NCI-H82 (cell line): ENCODE measurements around the gene FAM24B.
A peak's percentile ranks its signal among the peaks of the same experiment; 100 is the strongest.
"Not testable (repeated sequence)": the region's sequence is repeated elsewhere in the genome, so short reads cannot be mapped to it uniquely, and the experiment has no call there.

ENCODE experiments used
- DNase-seq: peaks from one replicate; lab custom pipeline; 2025; lab: John Stamatoyannopoulos, UW

FAM24B gene, protein sequence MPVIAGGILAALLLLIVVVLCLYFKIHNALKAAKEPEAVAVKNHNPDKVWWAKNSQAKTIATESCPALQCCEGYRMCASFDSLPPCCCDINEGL

DNA sequence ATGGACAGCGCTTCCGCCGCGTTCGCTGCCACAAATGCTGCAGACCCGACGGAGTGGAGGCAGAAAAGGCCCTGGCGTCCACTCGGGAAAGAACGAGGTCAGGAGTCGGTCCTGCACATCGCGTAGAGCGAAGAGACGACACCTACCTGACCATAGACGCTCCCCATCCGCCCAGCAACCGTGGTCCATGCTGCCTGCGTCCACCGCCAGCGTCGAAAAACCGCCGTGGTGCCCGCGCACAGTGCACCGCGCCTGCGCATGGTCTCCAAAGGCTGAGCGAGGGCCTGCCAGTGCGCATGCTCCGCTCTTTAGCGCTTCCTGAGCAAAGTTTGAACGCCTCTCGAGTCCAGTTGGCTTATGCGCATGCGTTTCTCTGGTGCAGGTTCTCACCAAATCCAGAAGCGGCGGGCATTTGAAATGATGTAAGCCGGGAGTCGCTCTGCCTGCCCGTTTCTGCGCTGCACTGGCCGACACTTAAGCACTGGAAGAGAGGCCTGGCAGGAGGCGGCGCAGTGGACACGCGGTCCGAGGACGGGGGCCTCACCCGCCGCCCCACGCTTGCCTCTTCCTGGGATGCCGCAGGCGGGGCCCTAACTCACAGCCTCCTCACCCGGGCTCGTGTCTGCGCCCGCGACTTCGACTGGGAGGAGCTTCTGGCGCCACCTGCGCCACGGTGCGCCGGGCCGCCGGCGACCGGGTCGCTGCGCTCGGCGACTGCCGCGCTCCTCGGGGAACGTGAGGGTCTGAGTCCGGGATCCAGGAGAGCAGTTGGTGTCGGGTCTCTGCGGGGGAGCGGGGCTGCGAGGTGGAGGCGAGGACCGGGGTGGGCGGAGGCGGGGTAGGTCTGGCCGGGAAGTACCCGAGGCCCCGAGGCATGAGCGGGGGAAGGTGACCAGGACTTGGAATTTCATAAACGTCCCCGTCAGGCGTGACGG is at the start of gene FAM24B:
TSS of gene FAM24B (minus strand) at position 243 of the 935 bp plus-strand sequence. CDS start 29,066 bp downstream, outside the sequence.
- peak; percentile 98 for DNase-seq

DNA sequence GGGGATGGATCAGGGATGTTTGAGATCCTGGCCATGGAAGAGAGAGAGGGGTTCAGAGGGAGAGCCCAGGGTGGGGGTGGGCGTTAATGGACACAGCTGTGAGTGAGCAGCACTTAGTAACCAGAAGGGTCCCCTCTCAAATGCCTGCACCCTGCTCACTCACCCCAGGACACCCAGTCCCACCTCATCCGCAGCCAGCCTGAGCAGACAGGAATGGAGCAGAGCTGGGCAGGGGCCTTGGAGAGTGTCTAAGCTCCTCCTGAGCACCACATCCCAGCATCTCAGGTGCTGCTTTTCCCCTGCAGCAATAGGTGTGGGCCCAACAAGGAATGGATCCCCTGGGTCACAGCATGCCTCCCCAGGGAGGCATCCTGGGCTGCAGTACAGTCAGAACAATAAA is 36.3 kb upstream of the FAM24B start:
- DNase-seq, result no peak

DNA sequence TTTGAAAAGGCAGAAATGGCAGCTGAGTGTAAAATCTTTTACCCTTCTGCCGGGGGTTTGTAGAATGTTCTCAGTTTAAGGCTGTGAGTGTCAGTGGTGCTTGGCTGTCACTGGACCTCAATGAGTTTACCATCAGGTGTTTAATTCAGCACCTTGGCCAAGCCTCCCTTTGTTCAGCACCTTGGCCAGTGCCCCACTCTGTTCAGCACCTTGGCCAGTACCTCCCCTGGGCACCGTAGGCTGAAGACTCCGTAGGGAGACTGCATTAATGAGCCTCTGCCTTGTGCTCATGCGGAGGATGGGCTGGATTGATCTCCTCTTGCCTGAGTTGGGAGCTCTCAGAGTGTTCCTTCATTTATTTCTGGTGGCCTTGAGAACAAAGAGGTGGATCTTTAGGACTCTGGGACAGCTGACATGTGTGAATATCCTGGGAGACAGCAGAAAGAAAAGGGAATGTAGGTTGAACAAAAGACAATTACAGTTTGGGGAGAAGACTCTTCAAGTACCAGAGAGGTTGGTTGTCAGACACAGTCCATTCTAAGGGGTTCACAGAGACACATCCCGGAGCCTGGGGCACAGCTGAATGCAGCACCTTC is 32.6 kb upstream of the FAM24B start:
- no peak for DNase-seq

DNA sequence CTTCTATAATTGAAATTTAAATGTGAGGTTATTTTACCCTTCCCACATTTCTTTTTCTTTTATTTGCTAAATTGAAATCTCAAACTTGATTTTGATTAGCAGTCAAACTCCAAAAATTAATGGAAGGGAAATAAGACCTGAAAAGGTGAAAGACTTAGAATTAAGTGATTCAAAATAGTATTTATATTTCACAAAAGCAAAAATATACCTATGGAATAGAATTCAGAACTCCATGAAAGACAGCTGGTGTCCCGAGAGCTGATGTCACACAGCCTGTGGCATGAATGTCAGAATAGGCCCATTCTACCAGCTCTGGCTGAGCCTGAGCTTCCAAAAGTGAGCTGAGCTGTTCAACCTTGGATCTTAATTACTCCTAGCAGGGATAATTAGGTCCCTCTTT is 30.9 kb upstream of the FAM24B start, which contains the start of gene FAM24A:
TSS of gene FAM24A (plus strand) at position 301 of the 400 bp plus-strand sequence. CDS start 1,025 bp downstream, outside the sequence.
- DNase-seq, result no peak

DNA sequence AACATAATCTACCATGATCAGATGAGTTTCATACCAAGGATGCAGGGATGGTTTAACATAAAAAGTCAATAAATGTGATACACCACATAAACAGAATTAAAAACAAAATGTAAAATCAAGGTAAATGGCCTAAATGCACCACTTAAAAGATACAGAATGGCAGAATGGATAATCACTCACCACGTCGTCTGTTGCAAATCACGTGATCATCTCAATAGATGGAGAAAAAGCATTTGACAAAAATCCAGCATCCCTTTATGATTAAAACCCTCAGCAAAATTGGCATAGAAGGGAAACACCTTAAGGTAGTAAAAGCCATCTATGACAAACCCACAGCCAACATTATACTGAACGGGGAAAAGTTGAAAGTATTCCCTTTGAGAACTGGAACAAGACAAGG is 24.5 kb upstream of the FAM24B start:
- not testable (repeated sequence) for DNase-seq

DNA sequence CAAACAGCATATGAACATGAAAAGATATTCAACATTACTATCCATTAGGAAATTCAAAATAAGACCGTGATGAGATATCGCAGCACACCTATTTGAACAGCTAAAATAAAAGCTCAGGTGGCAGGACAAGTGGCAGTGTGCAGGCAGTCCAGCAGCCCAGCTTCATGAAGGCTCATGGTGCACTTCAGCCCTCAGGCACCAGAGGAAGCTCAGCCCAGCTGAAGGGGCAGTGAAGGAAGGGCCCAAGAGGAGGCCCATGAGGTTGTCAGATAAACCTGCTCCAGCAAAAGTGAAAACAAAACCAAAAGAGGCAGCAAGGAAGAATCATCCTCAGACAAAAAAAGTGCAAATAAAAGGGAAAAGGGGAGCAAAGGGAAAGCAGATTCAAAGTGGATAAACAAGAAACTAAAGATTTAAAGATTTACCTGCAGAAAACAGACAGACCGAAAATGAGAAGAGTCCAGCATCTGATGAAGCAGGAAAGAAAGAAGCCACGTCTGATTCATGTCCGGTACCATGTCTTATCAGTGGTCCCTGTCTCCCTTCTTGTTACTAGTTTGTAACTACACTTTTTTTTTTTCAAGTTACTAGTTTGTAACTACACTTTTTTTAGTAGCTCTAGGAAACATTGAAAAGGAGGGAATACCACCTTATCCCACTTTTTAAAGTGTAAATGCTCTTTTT is 15.0 kb upstream of the FAM24B start:
- no peak for DNase-seq

DNA sequence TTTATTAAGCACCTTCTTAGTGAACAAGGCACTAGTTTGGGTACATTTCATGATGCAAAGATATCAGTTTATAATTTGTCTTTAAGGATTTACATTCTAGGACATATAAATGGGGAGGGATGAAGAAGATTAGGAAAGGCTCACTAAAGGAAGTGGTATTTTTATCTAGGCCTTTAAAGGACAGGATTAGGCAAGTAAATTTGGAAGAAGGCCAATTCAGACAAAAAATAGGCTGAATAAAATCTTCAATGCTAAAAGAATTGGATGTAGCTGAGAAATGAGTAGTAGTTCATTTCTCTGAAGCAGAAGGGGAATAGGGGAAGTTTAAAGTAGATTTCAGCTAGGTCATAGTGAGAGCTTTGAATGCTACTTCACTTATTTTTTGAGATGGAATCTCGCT is 4.8 kb upstream of the FAM24B start:
- no peak for DNase-seq

DNA sequence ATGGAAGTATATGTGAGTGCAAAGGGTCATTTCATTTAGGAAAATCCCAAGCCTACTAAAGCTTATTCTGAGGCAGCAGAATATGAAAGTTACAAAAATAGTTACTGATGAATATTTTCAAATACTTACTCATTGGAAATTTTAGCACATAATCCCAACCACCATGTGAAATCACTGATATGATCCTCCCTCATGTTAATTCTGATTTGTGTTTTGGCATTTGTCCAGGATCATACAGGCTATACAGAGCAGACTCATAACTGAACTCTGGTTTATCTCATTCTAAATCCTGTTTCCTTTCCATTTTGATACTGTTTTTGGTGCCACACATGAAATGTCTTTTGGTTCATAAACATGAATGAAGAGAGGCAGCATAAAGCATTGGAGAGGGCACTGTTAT is 3.4 kb upstream of the FAM24B start:
- no peak for DNase-seq

DNA sequence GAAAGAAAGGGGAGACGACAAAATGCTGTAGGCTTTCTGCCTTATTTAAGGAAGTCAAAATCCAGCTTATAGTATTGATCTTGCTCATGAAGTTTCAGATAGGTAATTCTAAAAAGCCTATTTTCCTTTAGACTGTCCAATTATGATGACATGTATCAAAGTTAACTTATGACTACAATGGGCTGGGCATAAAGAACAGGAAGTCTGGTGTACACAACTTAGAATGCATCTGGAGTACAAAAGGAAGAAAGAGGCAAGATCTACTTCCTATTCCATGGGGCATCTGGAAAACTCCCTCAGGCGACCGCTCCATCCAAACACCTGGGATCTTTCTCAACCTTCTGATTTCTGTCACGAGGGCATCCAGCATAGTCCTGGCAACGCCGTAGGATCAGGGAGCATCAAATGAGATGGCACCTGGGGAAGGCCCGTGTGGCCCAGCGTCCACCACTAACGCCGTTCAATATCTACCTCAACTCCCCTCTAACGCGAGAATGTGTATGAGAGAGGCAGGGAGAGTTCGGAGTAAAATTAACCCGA is 512 bp downstream of the FAM24B start:
- peak; percentile 48 for DNase-seq

DNA sequence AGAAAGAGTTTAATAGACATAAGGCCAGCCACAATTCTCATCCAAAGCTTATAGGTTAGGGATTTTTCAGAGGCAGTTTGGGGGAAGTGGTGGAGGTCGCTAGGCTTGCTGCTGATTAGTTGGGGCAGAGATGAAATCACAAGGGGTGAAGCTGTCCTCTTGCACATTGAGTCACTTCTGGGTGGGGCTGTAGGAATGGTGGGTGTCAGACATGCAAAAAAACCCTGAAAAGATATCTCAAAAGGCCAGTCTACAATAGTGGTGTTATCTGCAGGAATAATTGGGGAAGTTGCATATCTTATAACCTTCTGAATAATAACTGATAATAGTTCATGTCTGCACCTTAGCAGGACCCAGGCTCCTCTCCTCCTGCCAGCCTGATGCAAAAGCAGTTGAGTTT is 2.1 kb downstream of the FAM24B start:
- DNase-seq, result no peak

DNA sequence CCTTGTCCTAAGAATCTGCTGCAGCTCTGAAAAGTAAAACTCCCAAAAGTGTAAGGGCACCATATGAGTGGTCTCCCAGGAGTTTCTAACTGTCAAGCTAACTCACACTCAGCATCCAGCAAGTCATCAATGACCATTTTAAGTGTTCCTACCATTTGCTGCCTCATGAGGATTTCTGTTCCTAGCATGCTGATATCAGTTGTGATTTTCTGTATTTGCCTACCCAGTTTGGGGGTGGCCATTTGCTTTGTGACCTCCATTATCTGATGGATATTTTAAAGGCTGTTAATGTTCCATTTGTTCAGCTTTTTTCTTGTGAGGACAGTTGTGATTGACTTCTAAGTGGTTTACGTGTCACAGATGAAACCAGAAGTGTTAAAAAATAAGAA is 2.9 kb downstream of the FAM24B start:
- no peak for DNase-seq

DNA sequence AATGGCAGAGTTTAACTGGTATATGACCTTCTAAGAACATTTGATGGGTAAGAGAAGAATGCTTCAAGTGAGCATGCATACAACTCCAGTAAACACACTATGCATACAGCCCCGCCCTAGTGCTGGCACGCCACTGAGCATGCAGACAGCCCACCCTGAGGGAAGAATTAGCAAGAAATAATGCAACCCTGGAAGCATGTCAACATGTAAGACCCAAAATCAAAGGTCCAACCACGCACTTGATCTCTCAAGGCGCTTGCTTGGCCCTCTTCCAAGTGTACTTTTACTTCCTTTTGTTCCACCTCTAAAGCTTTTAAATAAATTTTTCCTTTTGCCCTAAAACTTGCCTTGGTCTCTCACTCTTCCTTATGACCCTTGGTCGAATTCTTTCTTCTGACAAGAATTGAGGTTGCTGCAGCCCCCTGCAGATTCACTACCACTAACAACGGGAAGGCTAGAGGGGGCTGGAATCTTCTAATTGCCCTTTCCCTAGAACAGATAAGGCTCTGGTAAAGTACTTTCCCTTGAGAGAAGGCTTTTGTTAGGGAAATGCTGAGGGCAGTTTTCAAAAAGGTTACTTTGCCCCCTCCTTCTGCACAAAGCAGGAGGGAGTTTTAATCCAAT is 3.4 kb downstream of the FAM24B start:
- DNase-seq, result no peak

DNA sequence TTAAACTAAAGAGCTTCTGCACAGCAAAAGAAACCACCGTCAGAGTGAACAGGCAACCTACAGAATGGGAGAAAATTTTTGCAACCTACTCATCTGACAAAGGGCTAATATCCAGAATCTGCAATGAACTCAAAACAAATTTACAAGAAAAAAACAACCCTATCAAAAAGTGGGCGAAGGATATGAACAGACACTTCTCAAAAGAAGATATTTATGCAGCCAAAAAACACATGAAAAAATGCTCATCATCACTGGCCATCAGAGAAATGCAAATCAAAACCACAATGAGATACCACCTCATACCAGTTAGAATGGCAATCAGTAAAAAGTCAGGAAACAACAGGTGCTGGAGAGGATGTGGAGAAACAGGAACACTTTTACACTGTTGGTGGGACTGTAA is 7.4 kb downstream of the FAM24B start:
- not testable (repeated sequence) for DNase-seq

DNA sequence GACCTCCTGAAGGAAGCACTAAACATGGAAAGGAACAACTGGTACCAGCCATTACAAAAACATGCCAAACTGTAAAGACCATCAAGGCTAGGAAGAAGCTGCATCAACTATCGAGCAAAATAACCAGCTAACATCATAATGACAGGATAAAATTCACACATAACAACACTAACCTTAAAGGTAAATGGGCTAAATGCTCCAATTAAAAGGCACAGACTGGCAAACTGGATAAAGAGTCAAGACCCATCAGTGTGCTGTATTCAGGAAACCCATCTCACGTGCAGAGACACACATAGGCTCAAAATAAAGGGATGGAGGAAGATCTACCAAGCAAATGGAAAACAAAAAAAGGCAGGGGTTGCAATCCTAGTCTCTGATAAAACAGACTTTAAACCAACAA is 10.6 kb downstream of the FAM24B start:
- not testable (repeated sequence) for DNase-seq

DNA sequence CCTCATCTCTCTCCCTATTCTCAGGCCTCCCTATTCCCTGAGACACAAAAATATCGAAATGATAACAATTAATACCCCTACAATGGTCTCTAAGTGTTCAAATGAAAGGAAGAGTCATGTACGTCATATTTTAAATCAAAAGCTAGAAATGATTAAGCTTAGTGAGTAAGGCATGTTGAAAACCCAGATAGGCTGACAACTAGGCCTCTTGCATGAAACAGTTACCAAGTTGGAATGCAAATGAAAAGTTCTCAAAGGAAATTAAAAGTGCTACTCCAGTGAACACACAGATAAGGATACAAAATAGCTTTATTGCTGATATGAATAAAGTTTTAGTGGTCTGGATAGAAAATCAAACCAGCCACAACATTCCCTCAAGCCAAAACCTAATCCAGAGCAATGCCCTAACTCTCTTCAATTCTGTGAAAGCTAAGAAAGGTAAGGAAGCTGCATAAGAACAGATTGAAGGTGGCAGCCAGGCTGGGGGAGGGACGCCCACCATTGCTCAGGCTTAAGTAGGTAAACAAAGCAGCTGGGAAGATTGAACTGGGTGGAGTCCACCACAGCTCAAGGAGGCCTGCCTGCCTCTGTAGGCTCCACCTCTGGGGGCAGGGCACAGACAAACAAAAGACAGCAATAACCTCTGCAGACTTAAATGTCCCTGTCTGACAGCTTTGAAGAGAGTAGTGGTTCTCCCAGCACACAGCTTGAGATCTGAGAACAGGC is 12.5 kb downstream of the FAM24B start:
- not testable (repeated sequence) for DNase-seq

DNA sequence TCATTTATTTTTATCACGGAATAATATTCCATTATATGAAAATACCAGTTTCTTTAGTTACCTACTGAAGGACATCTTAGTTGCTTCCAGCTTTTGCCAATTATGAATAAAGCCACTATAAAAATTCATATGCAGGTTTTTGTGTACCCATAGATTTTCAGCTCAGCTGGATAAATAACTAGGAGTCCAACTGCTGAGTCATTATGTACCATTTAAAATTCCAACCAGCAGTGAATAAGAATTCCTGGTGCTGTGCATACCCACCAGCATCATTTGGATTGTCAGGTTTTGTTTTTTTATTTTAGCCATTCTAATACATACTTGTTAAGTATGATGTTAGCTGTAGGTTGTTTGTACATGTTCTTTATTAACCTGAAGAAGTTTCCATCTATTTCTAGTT is 14.5 kb downstream of the FAM24B start:
- DNase-seq, result no peak

DNA sequence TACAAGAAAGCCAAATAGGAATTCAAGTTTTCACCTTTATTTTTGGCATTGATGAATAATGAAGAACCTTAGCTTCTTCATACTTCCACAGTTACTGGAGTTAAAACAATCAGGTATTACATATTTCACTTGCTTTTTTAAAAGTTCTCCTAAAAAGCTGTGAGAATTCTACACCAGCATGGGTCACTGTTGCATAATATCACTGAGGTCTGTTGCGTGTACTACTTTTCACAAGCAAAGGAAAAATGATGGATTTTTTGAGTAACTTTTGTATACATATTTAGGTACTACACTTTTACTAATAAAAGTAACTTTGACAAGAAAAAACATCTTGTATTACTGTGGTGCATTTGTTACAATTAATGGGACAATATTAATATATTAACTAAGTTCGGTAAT is 15.2 kb downstream of the FAM24B start:
- no peak for DNase-seq

DNA sequence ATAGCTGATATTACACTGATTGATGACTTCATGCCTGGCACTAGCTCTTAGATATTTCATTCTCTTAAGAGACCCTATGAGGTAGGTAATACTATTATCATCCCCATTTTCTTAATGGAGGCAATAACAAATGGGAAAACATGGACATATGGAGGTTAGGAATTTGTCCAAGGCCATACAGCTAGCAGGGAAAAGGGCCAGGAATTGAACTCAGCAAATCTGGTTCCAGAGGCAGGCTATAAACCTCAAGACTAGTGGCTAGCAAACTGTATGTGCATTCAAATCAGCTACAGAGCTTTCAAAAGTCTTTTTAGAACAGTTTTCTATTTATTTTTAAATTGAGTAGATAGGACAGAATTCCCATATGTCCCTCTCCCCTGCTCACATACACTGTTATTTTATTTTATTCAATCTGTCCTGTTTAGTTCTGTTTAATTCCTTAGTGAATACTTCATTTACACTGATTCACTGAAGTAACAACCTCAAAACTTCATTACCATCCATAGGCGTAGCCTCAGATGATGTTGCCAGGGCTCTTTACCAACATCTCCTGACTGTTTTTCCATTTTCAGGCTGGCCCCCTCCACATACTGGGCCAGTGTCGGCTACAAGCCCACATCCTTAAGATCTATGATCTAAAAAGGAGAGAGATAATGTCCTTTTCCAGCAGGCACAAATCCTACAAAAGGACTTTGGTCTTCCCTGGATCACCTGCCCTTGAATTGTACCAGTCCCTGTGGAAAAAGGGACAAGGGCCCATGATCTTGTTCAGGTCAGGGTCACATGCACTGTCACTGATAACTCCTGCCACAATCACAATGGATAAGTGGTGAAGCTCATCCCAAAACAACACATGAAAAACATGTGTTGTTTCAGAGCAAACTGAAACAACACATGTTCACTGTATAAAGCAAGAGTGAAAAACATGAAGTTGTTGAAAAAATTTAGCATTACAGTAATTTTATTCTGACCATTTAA is 15.9 kb downstream of the FAM24B start:
- DNase-seq, result peak; percentile 6

DNA sequence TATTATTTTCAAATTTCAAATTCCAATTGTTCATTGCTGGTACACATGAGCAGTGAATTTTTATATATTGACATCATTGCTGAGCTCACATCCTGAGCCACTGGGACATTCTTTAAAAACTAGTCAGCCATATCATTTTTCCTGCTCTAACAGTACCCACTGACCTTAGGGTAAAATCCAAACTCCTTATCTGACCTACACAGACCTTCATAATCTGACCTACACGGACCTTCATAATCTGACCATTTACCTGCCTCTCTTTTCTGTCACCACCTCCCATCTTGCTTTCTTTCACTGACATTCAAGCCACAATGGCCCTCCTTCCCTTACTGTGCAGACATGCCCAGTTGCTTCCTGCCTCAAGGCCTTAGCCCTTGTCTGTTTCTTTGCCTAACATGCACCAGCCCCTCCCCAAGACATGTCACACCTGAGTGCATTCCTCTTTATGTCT is 17.6 kb downstream of the FAM24B start:
- DNase-seq, result no peak

DNA sequence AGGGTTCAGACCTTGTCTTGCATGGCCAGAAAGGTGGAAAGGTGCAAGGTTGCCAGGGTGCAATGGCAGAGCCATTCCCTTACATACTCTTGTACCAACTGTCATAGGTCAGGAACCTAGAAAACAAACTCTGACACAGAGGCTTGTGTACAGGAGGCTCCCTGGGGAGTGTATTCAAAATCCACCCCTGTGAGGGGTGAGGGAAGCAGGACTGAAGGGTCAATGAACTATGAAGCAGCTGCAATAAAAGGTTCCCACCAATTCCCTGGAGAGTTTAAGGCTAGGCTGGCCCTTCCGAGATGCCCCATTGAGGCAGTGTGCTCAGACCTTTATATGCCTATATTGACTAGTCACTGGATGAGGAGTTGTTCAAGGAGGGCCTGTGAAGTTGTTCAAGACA is 19.9 kb downstream of the FAM24B start:
- no peak for DNase-seq
